ENCODE measurements around the gene MROH7. TPM values are rescaled to one million over a fixed set of nuclear protein-coding genes. Genes with fewer than 3 reads are reported as not detected.

MROH7 gene
- total RNA-seq, 1 experiment from 2014 or later = not detected

DNA sequence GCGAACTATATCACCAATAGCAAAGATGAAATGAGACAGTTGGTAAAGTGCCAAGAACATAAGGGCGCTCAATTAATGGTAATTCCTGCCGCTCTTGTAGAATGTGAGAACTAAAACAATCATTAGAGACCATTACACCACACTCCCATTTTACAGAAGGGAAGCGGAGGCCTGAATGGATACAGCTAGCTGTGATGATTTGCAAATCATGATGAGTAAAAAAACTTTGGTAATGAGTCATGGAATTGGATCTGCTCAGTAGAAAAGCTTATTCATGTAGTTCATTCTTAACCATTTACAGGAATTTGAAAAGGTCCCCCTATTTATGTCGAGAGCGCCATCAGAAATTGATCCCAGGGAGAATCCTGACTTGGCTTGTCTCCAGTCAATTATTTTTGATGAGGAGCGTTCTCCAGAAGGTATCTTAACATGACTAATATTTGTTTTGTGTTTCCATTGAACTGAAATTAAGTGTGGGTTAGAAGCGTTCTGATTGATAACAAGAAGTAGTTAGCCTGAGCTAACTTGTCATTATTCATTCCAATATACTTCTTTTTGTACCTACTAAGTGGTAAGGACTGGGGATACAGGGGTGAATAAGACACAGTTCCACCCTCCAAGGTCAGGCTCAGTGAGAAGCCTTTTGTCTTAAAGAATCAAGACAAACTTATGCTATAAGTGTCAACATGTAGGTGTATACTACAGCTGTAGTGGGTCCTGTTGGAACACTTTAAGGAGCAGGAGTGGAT lies 74.9 kb downstream of the MROH7 start:
- no TSS peak for BruUV-seq (replicated peaks)
- Mint-ChIP-seq H3K4me3 (ENCODE audit: unreplicated experiment) (peak overlapping the region; percentile 87), H3K27me3 (ENCODE audit: insufficient read depth, unreplicated experiment) (peaks cover 11% of the 10 kb centered on the region), H3K9me3 (ENCODE audit: unreplicated experiment) (no peaks in the 10 kb centered on the region), H3K36me3 (ENCODE audit: insufficient read depth, unreplicated experiment) (peaks cover 49% of the 10 kb centered on the region), H3K27ac (ENCODE audit: low read depth, unreplicated experiment) (peak overlapping the region; percentile 94), H3K4me1 (ENCODE audit: insufficient read depth, unreplicated experiment) (peaks cover 7% of the 10 kb centered on the region)
- CTCF ChIA-PET = interaction anchor here (0.6 to 2.0 kb wide), 6 partner anchors 85 to 1117 kb away, joined by 3 to 6 read pairs (median 4); partner anchors contain the start of gene TTC22
- DNase-seq (ENCODE audit: unreplicated experiment) = peak; percentile 44
- POLR2A ChIA-PET = interaction anchor here (0.7 to 3.0 kb wide), 16 partner anchors 8 to 1390 kb away, joined by 3 to 20 read pairs (median 4); partner anchors contain the start of genes PARS2, TCEANC2, TMEM59 and TTC22
- TF ChIP-seq, protein P1, sequence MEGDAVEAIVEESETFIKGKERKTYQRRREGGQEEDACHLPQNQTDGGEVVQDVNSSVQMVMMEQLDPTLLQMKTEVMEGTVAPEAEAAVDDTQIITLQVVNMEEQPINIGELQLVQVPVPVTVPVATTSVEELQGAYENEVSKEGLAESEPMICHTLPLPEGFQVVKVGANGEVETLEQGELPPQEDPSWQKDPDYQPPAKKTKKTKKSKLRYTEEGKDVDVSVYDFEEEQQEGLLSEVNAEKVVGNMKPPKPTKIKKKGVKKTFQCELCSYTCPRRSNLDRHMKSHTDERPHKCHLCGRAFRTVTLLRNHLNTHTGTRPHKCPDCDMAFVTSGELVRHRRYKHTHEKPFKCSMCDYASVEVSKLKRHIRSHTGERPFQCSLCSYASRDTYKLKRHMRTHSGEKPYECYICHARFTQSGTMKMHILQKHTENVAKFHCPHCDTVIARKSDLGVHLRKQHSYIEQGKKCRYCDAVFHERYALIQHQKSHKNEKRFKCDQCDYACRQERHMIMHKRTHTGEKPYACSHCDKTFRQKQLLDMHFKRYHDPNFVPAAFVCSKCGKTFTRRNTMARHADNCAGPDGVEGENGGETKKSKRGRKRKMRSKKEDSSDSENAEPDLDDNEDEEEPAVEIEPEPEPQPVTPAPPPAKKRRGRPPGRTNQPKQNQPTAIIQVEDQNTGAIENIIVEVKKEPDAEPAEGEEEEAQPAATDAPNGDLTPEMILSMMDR (IDR thresholded peaks at IDR 0.05; ENCODE audit: unreplicated experiment) = no peak
- intact Hi-C loops (cut with micrococcal nuclease) = loop anchor here (5.0 kb wide), 1 partner anchor 86 kb away; the partner anchor contains the start of gene TTC22

DNA sequence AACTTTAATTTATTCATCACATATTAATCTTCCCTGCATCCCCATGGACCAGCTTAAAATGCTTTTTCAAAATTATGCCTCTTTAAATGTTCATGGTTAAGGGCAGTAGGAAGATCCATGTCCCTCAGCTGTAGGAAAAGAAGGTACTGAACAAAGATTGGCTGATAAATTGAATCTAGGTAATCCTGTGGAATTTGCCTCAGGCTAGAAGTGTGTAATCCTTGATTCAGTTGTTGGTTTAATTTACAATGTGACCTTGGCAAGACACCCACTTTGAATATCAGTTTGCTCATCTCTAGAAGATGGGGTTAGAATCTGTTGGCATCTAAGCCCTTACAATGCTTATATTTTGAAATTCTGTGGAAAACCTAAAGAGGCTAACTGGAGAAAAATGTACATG lies 80.1 kb downstream of the MROH7 start:
- Mint-ChIP-seq H3K36me3 (ENCODE audit: insufficient read depth, unreplicated experiment) (peaks cover 90% of the 10 kb centered on the region), H3K27ac (ENCODE audit: low read depth, unreplicated experiment) (no peak overlapping the region), H3K9me3 (ENCODE audit: unreplicated experiment) (no peaks in the 10 kb centered on the region), H3K27me3 (ENCODE audit: insufficient read depth, unreplicated experiment) (no peaks in the 10 kb centered on the region), H3K4me3 (ENCODE audit: unreplicated experiment) (no peak overlapping the region), H3K4me1 (ENCODE audit: insufficient read depth, unreplicated experiment) (no peaks in the 10 kb centered on the region)
- TF ChIP-seq, protein P1 (IDR thresholded peaks at IDR 0.05; ENCODE audit: unreplicated experiment) = no peak
- CTCF ChIA-PET = interaction anchor here (0.6 to 2.4 kb wide), 4 partner anchors 70 to 300 kb away, joined by 3 to 10 read pairs (median 4); partner anchors contain the start of gene TTC22
- DNase-seq (ENCODE audit: unreplicated experiment) = no peak
- intact Hi-C loops (cut with micrococcal nuclease) = no loop called here
- no TSS peak for BruUV-seq (replicated peaks)
- POLR2A ChIA-PET = interaction anchor here (0.6 to 2.0 kb wide), 4 partner anchors 42 to 771 kb away, joined by 3 to 4 read pairs (median 3); partner anchors contain the start of genes PARS2, TCEANC2 and TMEM59

DNA sequence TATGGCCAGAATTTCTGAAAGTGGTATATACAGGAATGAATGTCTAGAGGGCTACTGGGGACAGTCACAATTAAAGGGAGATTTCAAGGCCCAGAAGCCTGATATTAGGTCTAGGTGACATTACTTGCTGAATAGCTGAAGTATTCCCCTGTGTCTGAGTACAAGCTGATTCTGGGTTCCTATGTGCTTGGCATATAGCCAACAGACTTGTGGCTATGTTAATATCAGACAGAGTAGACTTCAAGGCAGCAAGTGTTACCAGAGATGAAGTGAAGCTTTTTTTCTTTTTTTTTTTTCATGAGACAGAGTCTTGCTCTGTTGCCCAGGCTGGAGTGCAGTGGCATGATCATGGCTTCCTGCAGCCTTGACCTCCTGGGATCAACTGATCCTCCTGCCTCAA lies 82.4 kb downstream of the MROH7 start:
- ChIA-PET CTCF (interaction anchor here (0.6 to 1.7 kb wide), 4 partner anchors 11 to 174 kb away, joined by 3 to 4 read pairs (median 4); no protein-coding TSS in a partner anchor), POLR2A (interaction anchor here (1.8 kb wide), 1 partner anchor 7 kb away, joined by 6 read pairs; no protein-coding TSS in a partner anchor)
- Mint-ChIP-seq H3K4me1 (ENCODE audit: insufficient read depth, unreplicated experiment) (no peaks in the 10 kb centered on the region), H3K9me3 (ENCODE audit: unreplicated experiment) (no peaks in the 10 kb centered on the region), H3K27ac (ENCODE audit: low read depth, unreplicated experiment) (no peak overlapping the region), H3K4me3 (ENCODE audit: unreplicated experiment) (no peak overlapping the region), H3K27me3 (ENCODE audit: insufficient read depth, unreplicated experiment) (no peaks in the 10 kb centered on the region), H3K36me3 (ENCODE audit: insufficient read depth, unreplicated experiment) (peaks cover 91% of the 10 kb centered on the region)
- DNase-seq (ENCODE audit: unreplicated experiment) = no peak
- TF ChIP-seq, protein P1 (IDR thresholded peaks at IDR 0.05; ENCODE audit: unreplicated experiment) = no peak
- BruUV-seq (replicated peaks) = no TSS peak
- intact Hi-C loops (cut with micrococcal nuclease) = no loop called here

DNA sequence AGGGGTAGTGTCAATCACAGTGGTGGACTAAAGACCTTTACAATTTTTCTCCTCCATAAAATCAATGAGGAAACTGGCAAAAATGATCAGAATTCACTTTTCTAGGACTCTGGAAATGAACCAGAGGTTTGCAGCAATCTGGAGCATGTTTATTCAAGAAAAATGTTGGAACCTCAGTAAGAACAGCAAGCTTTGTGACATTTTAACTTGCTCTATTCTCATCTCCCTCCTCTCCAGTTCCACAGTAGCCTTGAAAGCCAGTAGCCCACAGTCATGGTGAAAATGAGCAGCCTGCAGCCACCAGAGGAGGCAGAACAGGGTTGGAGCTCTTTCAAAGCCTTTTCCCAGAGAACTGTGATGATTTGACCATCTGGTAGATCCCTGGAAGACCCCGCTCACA lies 83.2 kb downstream of the MROH7 start:
- Mint-ChIP-seq H3K27ac (ENCODE audit: low read depth, unreplicated experiment) (no peak overlapping the region), H3K36me3 (ENCODE audit: insufficient read depth, unreplicated experiment) (peaks cover 90% of the 10 kb centered on the region), H3K4me3 (ENCODE audit: unreplicated experiment) (no peak overlapping the region), H3K4me1 (ENCODE audit: insufficient read depth, unreplicated experiment) (no peaks in the 10 kb centered on the region), H3K9me3 (ENCODE audit: unreplicated experiment) (no peaks in the 10 kb centered on the region), H3K27me3 (ENCODE audit: insufficient read depth, unreplicated experiment) (no peaks in the 10 kb centered on the region)
- intact Hi-C loops (cut with micrococcal nuclease) = no loop called here
- CTCF ChIA-PET = interaction anchor here (1.0 to 1.7 kb wide), 2 partner anchors 10 to 77 kb away, joined by 3 to 4 read pairs; no protein-coding TSS in a partner anchor
- TF ChIP-seq, protein P1 (IDR thresholded peaks at IDR 0.05; ENCODE audit: unreplicated experiment) = no peak
- POLR2A ChIA-PET = interaction anchor here (1.6 to 1.8 kb wide), 2 partner anchors 8 to 25 kb away, joined by 4 to 6 read pairs; no protein-coding TSS in a partner anchor
- BruUV-seq (replicated peaks) = no TSS peak
- no peak for DNase-seq (ENCODE audit: unreplicated experiment)
